Activated CD4-positive, alpha-beta T cell treated with anti-CD3 and anti-CD28 coated beads, Interleukin-2, amount 50 U/mL, for 48 hours (primary cell): ENCODE data around the gene CAMK2B.

Source experiments
- DNase-seq, 2 experiments: peaks; one replicate each; pipeline ENCODE4 v3.0.0-alpha.2; 2020

CAMK2B gene

GRCh38 chr7:44307905-44308595 is 17.3 kb downstream of the CAMK2B start:
- DNase-seq: no peak

DNA sequence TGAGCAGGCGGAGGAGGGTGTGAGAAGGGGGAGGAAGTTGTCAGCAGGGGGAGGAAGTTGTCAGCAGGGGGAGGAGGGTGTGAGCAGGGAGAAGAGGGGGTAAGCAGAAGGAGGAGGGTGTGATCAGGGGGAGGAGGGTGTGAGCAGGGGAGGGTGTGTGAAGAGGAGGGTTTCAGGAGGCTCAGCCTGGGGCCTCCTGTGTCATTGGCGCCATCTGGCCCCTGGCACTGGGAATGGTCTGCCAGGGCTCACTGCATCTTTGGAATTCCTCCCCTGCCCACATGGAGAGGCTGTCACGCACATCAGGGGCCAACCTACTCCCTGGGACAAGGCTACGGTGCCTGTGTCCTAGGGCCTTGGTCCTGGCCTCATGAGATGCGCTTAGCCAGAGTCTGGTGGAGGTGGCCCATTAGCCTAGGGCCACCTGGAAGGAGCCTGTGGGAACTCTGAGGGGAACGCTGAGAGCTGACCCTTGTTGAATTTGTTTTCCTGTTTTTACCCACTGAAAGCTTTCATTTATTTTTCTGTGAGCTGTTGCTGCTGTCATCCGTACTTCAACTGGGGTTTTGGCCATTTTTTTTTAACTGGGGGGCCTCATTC is 18.0 kb downstream of the CAMK2B start:
- peak in 1 of 2 experiments; percentile 31 for DNase-seq

DNA sequence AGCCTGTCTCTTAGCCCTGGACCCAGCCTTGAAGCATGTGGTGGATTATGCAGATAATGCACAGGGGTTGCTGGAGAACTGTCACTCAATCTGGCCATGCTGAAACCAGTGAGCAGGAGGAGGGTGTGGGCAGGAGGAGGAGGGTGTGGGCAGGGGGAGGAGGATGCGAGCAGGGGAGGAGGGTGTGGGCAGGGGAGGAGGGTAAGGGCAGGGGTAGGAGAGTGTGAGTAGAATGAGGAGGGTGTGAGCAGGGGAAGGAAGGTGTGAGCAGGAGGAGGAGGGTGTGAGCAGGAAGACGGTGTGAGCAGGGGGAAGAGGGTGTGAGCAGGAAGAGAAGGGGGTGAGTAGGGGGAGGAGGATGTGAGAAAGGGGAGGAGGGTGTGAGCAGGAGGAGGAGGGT is 18.8 kb downstream of the CAMK2B start:
- DNase-seq: peak in 1 of 2 experiments; percentile 1

DNA sequence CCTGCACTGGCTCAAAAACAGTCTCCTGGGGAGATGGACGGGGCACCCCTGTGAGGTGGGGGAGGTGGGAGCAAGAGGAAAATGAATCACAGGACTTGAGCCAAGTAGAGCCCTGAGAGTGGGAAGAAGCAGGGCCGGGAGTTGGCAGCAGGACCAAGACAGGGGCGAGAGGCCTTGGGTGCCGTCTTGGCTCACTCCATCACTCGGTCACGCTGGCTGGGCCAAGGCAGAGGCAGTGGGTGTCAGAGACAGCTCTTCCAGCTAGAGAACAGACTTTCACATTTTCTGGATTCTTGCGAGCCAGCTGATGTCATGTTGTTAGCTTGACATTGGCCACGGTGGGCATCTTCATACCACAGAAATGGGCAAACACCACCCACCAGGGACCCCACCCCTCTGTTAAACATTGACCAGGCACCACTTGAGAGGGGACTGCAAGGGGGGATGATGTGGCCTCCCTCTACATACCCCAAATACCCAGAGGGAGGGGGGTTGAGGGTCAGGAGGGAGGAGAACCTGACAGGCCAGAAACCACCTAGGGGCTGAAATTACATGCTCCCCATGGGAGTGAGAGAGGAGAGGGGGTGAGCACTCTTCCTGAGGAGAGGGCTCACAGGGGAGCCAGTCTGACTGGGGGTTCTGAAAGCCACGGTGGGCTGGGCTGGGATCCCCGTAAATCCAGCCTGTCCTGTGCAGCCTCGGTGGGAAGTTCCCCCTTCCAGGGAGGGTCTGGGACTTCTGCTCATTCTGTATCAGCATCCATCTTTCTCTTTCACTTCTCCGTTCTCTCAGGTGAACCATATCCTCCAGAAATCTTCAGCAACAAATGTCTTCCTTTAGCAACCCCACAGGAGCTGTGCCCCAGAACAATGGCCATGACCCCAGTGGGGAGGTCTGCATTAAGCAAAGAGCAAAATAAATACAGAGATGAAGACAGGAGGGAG is 19.6 kb downstream of the CAMK2B start:
- DNase-seq: peak in 1 of 2 experiments; percentile 1

GRCh38 chr7:44294325-44295069 is 30.9 kb downstream of the CAMK2B start:
- no peak for DNase-seq

GRCh38 chr7:44293561-44294324 is 31.7 kb downstream of the CAMK2B start:
- DNase-seq: peak in 1 of 2 experiments; percentile 1

- DNase-seq: no peak
Observed at GRCh38 chr7:44292876-44293560, 32.4 kb downstream of the CAMK2B start.

DNA sequence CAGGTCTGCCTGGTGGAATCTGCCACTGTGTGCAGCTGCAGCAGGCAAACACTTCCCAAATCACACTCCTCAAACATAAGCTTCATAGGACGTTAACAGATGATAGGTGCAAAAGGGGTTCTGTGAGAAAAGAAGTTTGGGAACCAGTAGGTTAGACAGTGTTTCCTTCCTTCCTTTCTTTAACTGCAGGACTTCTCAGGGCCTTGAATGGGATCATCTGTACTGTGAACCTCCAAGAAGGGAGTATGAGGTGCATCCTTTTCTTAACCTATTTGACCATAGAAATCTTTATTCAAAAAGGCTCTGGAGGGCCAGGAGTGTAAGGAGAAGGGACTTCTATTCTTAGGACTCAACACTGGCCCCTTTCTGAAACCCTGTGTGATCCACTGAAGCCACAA is 33.0 kb downstream of the CAMK2B start:
- no peak for DNase-seq

DNA sequence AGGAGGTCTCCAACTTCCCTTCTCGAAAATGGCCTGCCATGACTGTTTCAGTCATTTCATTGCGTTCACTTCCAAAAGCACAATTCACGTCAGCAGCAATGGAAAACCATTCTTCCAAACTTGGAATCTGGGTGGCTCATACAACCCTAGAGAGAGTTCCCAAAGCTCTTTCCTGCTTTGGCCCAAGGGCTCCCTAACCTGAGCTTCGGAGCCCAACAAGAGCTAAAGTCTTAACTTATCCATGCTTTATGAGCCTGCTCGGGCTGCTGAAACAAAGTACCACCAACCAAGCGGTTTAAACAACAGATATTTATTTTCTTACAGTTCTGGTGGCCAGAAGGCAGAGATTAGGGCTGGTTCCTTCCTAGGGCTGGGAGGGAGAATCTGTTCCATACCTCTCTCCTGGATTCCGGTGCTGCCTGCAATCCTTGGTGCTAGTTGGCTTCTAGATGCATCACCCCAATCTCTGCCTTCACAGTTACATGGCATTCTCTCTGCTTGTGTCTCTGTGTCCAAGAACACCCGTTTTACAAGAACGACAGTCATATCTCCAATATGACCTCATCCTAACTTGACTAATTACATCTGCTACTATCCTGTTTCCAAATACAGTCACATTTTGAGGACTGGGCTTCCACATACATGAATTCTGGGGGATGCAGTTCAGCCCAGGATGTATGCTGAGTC is 33.5 kb downstream of the CAMK2B start:
- DNase-seq: no peak

DNA sequence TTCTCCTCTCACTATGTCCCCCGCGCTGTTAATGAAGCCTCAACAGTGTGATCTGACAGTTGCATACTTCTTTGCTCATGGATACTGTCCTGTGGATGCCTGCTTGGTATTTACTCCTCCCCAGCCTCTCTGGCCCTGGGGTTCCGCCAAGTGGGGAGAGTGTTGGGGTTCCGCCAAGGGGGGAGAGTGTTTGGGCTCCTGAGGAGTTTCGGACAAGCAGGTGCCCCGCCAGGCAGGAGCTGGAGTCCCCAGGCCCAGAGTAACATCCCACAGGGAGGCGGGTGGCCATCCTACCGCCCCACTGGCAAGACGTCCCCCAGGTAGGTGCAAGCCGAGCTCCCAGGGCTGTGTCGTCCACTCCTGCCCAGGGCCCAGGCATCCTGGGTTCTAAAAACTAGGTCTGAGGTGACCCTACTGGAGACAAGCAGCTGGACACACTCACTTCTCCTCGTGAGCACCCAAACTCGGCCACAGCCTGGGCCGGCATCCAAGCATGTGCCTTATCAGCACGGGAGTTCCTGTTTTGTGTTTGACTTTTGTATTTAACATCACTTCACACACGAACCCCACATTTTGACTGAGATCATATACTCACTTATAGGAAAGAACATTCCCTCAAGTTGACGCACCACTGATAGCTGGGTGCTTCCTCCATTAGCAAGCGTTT is 34.2 kb downstream of the CAMK2B start:
- DNase-seq: no peak

DNA sequence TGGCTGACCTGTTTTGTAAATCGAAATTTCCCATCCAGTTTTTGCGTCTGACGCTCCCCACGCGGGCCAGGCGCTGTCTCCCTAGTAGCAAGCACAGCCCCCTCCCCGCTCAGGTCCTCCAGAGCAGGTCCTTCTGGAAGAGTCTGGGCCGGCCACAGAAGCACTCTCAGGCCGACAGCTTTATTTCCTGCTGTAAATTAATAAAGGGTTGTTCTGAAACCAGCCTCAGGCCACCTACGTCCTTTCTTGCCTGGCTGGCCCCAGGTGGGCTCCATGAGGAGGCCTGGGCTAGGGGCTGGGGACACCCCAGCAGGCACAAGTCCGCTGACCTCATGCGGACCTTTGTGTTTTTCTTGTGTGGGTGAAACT is 35.2 kb downstream of the CAMK2B start:
- DNase-seq: no peak

- no peak for DNase-seq
Observed at GRCh38 chr7:44289341-44290251, 35.8 kb downstream of the CAMK2B start.

DNA sequence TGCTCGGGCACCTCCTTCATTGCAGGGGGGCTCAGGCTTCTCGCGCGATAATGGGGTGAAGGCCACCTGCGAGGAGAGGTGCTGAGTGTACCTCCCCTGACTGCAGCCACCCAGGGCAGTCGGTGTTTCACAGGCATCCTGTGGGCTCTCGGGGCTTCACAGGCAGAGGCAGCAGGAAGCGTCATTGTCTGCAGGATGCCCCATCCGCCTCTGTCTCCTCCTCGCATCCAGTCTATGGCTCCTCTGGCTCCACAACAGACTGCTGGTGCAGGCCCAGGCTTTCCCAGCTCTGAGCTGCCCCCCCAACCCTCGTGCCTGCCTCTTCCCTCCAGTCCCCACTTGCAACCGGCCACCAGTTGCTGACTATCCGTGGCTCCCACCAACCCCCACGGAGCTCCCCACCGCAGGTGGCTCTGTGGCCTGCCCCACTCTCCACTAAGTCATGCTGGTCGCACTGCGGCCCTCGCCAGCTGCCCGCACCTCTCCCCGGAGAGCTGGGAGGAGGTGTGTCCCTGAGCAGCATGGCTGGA is 36.5 kb downstream of the CAMK2B start:
- no peak for DNase-seq

DNA sequence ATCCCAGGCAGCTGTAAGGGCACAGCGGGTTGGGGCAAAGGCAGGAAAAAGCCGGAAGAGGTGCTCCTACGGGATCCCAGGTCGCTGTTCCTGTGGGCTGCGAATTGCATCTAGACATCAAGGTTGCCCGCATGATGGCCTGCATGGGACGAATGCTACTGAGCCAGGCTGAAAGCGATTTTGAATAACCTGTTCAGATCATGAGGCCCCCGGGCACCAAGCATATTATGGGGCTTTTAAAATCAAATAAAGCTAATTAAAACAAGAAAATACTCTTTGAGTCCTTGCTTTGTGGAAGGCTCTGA is 37.1 kb downstream of the CAMK2B start:
- DNase-seq: no peak

GRCh38 chr7:44287488-44288380 is 37.7 kb downstream of the CAMK2B start:
- no peak for DNase-seq

GRCh38 chr7:44286618-44287487 is 38.5 kb downstream of the CAMK2B start:
- DNase-seq: no peak

DNA sequence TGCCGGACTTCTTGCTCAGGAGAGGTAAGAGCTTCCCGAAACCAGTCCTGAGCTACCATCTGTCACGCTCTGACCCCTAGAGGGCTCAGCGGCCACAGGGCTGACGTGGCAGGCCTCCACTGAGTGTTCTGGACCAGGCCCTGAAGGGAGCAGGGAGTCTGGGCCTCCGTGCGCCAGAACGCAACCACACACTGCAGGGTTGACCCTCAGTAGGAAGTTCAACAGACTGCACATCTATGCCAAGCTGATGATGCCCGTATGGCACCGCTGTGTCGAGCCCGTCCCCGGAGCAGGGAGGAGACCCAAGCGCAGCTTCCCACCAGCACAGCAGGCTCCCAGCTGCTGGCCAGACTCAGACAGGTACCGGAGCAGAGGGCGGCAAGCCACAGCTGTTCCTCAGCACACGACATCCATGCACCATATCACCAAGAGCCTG is 39.2 kb downstream of the CAMK2B start:
- DNase-seq: no peak
